Measurements from ENCODE around the gene PLCB1. TPM values are rescaled to one million over a fixed set of nuclear protein-coding genes. Genes with fewer than 3 reads are reported as not detected.
A peak's percentile ranks its signal among the peaks of the same experiment; 100 is the strongest.

The PLCB1 gene
- total and polyA plus RNA-seq, 2 donors (not counting 1 experiment from before 2014, with no cell fraction given), result 13.4 to 23.3 TPM

DNA sequence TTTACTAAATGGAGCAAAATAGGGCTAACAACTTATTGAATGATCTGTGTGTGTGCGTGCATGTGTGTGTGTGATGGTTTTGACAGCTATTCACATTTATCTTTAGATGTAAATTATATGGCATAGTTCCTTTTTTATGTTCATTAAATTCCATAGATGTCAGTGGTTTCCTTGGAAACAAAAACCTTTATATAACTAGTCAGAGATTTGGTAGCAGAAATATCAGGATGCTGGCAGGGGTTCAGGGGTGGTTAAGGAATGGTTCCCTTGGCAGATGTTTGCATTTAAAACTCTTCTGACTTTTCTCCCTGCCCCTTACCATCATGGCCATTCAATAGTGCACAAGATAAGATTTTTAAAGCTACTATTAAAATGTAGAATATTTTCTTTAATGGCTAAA lies 256.6 kb downstream of the PLCB1 start:
- no peaks in the 10 kb centered on the region for H3K79me2 ChIP-seq (ENCODE audit: control insufficient read depth, insufficient read depth, low read length)
- no peak overlapping the region for H3K9ac ChIP-seq (ENCODE audit: insufficient read depth, low read length)
- H3K9me3 ChIP-seq (ENCODE audit: control insufficient read depth, insufficient read depth, low read depth, low read length), result no peaks in the 10 kb centered on the region
- no peaks in the 10 kb centered on the region for H4K20me1 ChIP-seq (ENCODE audit: control insufficient read depth, extremely low read depth, insufficient read depth, low read length)
- no peak overlapping the region for H3K4me3 ChIP-seq (replicated peaks in 1 of 4; ENCODE audit: control extremely low read depth in 1 of 4, insufficient read depth in 1 of 4, low read depth in 3 of 4, low read length in 4 of 4)
- peak; percentile 26 to 57 for DNase-seq (ENCODE audit: low read depth in 2 of 2)
- H3K4me1 ChIP-seq (ENCODE audit: control insufficient read depth, extremely low read depth, insufficient read depth, low read length), result peaks cover 19% of the 10 kb centered on the region
- no peaks in the 10 kb centered on the region for H3K27me3 ChIP-seq (ENCODE audit: control insufficient read depth, insufficient read depth, low read length)
- no peak overlapping the region for H2AFZ ChIP-seq (ENCODE audit: low read length)
- no peak for TF ChIP-seq EZH2 (IDR thresholded peaks at IDR 0.05; ENCODE audit: low read length, missing control alignments)
- TF ChIP-seq, protein P1, sequence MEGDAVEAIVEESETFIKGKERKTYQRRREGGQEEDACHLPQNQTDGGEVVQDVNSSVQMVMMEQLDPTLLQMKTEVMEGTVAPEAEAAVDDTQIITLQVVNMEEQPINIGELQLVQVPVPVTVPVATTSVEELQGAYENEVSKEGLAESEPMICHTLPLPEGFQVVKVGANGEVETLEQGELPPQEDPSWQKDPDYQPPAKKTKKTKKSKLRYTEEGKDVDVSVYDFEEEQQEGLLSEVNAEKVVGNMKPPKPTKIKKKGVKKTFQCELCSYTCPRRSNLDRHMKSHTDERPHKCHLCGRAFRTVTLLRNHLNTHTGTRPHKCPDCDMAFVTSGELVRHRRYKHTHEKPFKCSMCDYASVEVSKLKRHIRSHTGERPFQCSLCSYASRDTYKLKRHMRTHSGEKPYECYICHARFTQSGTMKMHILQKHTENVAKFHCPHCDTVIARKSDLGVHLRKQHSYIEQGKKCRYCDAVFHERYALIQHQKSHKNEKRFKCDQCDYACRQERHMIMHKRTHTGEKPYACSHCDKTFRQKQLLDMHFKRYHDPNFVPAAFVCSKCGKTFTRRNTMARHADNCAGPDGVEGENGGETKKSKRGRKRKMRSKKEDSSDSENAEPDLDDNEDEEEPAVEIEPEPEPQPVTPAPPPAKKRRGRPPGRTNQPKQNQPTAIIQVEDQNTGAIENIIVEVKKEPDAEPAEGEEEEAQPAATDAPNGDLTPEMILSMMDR (conservative IDR thresholded peaks at IDR 0.05 in 1 of 2, IDR thresholded peaks at IDR 0.05 in 1 of 2; ENCODE audit: low read depth in 1 of 2, low read length in 2 of 2), result no peak
- peak overlapping the region; percentile 17 for H3K4me2 ChIP-seq (ENCODE audit: extremely low read depth, insufficient read depth, low read length)
- peak overlapping the region; percentile 52 for H3K27ac ChIP-seq (ENCODE audit: insufficient read depth, low read length)
- no peaks in the 10 kb centered on the region for H3K36me3 ChIP-seq (ENCODE audit: control insufficient read depth, insufficient read depth, low read length)

DNA sequence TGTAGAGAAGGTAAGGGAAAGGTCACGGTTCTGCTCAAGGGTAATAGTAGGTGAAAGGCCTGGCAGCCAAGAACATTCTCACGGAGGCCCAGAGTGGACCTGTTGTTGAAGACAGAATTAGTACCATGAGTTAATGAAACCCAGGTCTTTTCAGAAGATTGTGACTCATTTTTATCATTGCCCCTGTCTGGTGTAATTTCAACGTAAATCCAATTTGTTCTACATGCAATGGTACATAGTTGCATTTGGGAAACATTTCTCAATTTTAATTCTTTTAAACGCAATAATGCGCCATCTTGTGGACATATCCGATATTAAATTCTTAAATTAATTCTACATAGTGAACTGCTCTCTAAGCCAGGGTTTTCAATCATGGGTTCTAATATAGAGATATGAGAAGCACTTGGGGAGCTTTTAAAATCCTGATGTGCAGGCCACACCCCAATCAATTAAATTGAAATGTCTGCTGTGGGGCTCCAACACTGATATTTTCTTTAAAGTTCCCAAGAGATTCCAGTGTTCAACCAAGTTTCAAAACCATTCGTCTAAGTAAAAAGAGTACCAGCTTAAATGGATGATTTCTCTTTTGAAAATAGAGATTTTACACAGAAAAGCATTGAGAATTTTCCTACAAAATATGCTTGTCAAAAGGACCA lies 257.4 kb downstream of the PLCB1 start:
- H3K27ac ChIP-seq (ENCODE audit: insufficient read depth, low read length), result peak overlapping the region; percentile 34
- no peaks in the 10 kb centered on the region for H3K27me3 ChIP-seq (ENCODE audit: control insufficient read depth, insufficient read depth, low read length)
- peak; percentile 42 to 81 for DNase-seq (ENCODE audit: low read depth in 2 of 2)
- H2AFZ ChIP-seq (ENCODE audit: low read length), result no peak overlapping the region
- H3K4me1 ChIP-seq (ENCODE audit: control insufficient read depth, extremely low read depth, insufficient read depth, low read length), result peaks cover 20% of the 10 kb centered on the region
- H4K20me1 ChIP-seq (ENCODE audit: control insufficient read depth, extremely low read depth, insufficient read depth, low read length), result no peaks in the 10 kb centered on the region
- H3K36me3 ChIP-seq (ENCODE audit: control insufficient read depth, insufficient read depth, low read length), result no peaks in the 10 kb centered on the region
- H3K4me2 ChIP-seq (ENCODE audit: extremely low read depth, insufficient read depth, low read length), result no peak overlapping the region
- H3K9ac ChIP-seq (ENCODE audit: insufficient read depth, low read length), result no peak overlapping the region
- TF ChIP-seq, protein P1 (conservative IDR thresholded peaks at IDR 0.05 in 1 of 2, IDR thresholded peaks at IDR 0.05 in 1 of 2; ENCODE audit: low read depth in 1 of 2, low read length in 2 of 2), result peak in 1 of 2 donors; percentile 33
- TF ChIP-seq EZH2 (IDR thresholded peaks at IDR 0.05; ENCODE audit: low read length, missing control alignments), result no peak
- H3K79me2 ChIP-seq (ENCODE audit: control insufficient read depth, insufficient read depth, low read length), result no peaks in the 10 kb centered on the region
- H3K9me3 ChIP-seq (ENCODE audit: control insufficient read depth, insufficient read depth, low read depth, low read length), result no peaks in the 10 kb centered on the region
- no peak overlapping the region for H3K4me3 ChIP-seq (replicated peaks in 1 of 4; ENCODE audit: control extremely low read depth in 1 of 4, insufficient read depth in 1 of 4, low read depth in 3 of 4, low read length in 4 of 4)

DNA sequence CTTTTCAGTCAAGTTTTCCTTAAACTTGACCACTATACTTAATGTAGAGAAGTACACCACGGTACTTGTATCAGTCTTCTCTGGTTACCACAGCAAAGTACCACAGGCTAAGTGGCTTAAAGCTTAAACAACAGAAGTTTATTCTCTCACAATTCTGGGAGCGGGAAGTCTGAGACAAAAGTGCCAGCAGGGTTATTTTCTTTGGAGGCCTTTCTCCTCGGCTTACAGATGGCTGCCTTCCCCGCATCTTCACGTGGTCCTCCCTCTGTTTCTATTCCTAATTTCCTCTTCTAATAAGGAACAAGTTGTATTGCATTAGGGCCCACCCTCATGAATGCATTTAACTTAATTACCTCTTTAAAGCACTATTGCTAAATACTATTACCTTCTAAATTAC lies 258.0 kb downstream of the PLCB1 start:
- H3K4me2 ChIP-seq (ENCODE audit: extremely low read depth, insufficient read depth, low read length), result no peak overlapping the region

More for the DNA sequence above, 258.0 kb downstream of the PLCB1 start:
- Histone ChIP-seq H3K4me3 (replicated peaks in 1 of 4; ENCODE audit: control extremely low read depth in 1 of 4, insufficient read depth in 1 of 4, low read depth in 3 of 4, low read length in 4 of 4) (no peak overlapping the region), H3K79me2 (ENCODE audit: control insufficient read depth, insufficient read depth, low read length) (no peaks in the 10 kb centered on the region), H4K20me1 (ENCODE audit: control insufficient read depth, extremely low read depth, insufficient read depth, low read length) (no peaks in the 10 kb centered on the region), H3K27me3 (ENCODE audit: control insufficient read depth, insufficient read depth, low read length) (no peaks in the 10 kb centered on the region), H2AFZ (ENCODE audit: low read length) (no peak overlapping the region), H3K4me1 (ENCODE audit: control insufficient read depth, extremely low read depth, insufficient read depth, low read length) (peaks cover 22% of the 10 kb centered on the region), H3K9me3 (ENCODE audit: control insufficient read depth, insufficient read depth, low read depth, low read length) (no peaks in the 10 kb centered on the region), H3K9ac (ENCODE audit: insufficient read depth, low read length) (no peak overlapping the region), H3K27ac (ENCODE audit: insufficient read depth, low read length) (no peak overlapping the region), H3K36me3 (ENCODE audit: control insufficient read depth, insufficient read depth, low read length) (no peaks in the 10 kb centered on the region)
- no peak for TF ChIP-seq EZH2 (IDR thresholded peaks at IDR 0.05; ENCODE audit: low read length, missing control alignments)
- TF ChIP-seq, protein P1 (conservative IDR thresholded peaks at IDR 0.05 in 1 of 2, IDR thresholded peaks at IDR 0.05 in 1 of 2; ENCODE audit: low read depth in 1 of 2, low read length in 2 of 2), result no peak
- no peak for DNase-seq (ENCODE audit: low read depth in 2 of 2)
